HG03159 (cell line): Measurements from ENCODE around the gene TPM4.
"Not testable (repeated sequence)": the region's sequence is repeated elsewhere in the genome, so short reads cannot be mapped to it uniquely, and the experiment has no call there.

Experiments used
- ATAC-seq: cut with Tn5 transposase; IDR thresholded peaks from one replicate; pipeline ENCODE4 v1.9.1; 2021; ENCODE audit warnings: mild to moderate bottlenecking, moderate library complexity; ENCODE audit not compliant: unreplicated experiment

Gene TPM4

DNA sequence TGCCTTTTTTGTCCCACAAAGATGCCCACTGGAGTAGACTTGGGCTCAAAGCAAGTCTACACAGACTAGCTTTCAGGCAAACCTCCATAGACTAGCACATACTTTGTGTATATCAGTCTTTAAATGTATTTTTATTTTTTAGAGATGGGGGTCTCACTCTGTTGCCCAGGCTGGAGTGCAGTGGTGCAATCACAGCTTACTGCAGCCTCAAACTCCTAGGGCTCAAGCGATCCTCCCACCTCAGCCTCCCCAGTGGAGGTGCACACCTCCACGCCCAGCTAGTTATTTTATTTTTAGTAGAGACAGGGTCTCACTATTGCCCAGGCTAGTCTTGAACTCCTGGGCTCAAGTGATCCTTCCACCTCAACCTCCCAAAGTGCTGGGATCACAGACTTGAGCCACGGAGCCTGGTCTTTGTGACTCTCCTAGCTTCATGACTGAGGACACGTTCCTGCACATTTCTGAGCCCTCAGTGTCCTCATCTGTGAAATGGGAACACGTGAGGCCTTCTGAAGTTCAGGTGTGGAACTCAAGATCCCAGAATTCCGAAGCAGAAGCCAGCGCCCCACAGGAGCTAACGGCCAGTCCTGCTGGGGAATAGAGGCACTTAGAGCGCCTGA is 5.1 kb upstream of the TPM4 start:
- no peak for ATAC-seq

DNA sequence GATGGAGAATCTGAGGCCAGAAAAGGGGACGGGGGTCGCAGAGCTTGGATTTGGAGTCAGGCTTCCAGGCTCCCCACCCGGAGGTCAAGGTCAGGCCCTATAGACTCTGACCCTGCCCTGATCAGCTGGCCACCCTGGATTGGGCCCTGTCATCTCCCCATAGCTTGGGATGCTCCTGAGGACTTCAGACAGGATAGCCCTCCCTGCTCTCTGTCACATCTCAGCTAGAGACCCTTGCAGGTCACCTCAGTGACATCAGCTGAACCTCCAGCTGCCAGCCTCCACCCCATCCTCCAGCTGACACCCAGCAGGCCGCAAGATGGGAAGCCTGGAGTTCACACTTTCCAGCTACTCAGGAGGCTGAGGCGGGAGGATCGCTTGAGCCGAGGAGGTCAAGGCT is 2.8 kb upstream of the TPM4 start:
- ATAC-seq, result no peak

DNA sequence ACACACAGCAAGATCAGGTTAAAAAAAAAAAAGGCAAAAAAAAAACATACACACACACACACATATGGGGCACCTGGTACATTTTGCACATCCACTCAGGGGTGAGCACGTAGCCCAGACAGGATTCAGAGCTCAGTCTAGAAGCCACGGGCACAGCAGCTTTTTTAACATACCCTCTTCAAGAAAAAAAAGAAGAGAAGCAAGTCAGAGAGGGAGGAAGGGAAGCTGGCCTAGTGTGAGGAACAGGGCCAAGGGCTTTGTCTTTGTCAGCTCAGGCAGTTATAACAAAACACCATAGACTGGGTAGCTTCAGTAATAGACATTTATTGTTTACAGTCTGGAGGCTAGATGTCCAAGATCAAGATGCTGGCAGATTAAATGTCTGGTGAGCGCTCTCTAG is 2.3 kb upstream of the TPM4 start:
- ATAC-seq, result no peak

DNA sequence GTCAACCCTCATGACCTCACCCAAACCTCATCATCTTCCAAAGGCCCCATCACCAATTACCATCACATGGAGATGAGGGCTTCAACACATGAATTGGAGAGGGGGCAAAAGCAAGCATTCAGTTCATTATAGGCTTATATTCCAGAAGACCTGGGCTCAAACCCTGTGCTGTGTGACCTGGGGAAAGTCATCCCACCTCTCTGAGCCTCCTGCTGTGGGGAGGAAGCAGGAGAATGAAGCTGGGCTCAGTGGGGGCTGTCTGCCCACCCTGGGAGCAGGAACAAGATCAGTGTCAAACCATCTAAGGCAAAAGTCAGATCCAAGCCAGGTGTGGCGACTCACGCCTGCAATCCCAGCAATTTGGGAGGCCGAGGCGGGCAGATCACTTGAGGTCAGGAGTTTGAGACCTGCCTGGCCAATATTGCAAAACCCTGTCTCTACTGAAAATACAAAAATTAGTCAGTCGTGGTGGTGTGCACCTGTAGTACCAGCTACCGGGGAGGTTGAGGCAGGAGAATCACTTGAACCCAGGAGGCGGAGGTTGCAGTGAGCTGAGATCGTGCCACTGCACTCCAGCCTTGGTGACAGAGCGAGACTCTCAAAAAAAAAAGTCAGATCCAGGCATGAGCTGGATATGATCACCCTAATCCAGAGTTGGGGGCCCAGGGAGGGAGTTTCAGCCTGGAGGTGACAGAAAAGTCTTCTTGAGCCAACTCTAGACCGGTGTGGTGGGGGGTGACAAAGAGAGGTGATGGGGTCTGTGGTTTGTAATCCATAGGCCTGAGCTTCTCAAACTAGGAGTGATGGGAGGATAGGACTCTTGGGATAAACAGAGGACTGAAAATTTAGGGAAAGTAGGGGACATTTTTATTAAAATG is 1.6 kb upstream of the TPM4 start:
- ATAC-seq, result no peak

DNA sequence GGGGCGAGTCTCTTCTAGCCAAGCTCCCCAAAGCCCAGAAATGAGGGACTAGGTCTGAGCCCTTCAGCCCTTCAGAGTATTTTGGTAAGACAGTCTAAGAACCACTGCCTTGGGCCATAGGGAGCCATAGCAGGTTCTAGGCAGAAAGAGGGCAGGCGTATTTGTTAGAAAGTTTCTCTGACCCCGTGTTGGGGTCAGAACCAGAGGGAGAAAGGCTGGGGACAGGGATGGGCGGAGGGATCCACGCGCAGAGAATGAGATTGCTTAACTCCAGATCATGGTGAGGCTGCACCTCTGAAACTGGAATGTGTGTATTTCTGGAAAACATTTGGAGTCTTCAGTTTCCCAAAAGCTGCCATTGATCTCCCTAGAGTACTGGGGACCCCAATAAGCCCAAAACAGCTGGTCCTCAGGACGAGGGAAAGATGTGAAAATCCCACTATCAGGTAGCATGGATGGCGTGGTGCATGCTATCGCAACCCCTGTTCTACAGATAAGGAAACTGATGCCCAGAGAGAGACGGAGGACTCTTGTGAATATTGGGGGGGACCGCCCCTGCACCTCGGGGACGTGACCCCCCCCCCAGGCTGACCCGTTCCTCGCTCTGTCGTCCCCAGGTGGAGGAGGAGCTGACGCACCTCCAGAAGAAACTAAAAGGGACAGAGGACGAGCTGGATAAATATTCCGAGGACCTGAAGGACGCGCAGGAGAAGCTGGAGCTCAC is 703 bp upstream of the TPM4 start:
- ATAC-seq, result no peak

DNA sequence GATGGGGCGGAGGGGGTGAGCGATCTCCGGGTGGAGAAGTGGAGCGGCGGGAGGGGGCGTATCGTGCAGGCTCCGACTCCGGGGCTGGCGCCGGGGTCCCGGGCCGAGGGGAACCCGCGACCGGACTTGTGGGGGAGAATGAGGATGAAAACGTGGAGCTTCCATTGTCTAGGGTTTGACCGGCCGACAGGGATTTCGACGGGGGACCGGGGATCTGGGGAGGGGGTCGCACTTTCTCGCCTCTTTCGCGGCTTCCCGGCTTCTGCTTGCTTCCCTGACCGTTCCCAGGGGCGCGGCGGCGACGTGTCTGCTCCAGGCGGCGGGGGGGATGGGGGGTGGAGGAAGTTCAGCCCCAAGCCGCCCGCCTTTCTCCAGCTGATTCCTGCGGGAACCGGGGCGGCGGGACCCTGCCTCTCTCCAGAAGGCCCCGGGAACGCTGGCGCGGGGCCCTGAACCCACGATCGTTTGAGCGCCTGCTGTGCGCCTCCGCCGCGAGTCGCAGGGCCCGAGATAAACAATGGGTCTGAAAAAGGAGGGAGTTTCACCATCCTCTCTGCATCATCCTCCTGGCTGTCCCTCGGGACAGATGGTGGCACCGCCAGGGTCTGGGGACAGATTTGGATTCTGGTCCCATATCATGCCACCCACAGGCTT is 790 bp downstream of the TPM4 start:
- ATAC-seq, result no peak

DNA sequence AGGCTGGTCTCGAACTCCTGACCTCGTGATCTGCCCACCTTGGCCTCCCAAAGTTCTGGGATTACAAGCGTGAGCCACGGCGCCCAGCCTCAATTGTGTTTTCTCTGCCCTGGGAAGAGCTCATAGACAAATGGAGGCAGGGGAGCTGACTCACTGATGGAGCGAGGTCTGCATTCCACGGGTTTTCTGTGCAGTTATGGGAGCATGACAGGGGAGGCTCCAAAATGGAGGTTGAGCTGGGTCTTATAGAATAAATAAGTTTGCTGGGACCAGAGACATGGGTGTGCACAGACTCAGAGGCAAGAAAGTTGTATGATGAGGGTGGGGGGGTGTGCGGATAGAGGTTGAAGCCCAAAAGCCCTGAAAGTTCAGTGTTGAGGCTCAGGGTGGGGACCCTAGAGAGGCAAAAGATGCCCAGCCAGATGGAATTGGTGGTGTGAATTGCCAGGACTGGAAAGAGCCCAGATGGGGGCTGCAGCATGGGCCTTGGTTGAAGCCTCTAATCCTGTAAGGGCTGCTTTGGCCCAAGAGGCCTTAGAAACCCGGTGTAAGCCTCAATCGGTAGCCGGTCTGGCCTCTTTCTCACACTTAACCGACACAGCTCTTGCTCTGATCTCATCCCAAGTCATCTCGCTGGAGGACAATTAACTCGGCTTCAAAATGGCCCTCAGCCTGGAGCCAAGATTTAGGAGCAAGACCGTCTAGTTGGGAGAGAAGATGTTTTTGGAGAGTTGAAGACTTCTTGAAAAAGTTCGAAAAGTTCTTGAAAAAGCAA is 1.9 kb downstream of the TPM4 start:
- ATAC-seq, result no peak

DNA sequence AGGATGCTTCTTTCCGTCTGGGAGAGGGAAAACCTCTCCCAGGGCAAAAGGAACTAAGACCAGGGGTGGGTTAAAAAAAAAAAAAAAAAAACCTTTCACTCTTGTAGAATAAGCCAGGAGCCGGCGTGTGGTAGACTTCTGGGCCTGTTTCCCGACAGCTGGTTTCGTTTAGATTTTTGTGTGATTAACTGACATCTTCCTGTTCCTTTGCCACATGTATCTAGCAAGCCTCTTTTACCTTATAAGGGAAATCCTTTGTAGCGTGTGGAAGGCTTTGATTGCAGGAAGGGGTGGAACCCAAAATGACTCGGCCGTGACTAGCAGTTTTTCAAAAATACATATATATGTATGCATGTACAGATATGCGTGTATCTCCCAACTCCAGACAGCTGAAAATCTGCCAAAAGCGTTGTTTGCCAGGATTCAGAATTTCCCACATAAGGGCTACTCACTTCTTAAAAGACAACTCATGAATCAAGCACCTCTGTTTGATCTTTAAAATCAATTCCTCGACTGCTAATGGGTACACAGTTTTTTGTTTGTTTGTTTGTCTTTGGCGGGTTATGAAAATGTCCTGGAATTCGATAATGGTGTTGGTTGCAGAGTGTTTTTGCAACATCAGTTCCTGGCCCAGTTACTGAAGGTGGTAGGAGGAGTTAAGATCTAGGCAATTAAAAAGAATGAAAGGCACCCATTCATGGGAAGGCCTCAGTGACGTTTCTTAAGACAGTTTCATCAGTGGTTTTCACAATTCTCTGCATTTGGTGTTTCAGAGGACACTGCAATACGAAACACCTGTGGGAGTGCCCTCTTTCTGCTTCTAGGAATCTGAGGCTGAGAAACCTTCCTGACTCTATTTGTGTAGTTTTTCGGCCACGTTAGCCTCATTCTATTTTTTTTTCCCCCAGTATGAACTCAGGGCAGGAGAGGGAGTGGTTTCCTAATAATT is 2.7 kb downstream of the TPM4 start:
- ATAC-seq, result peak; percentile 51

DNA sequence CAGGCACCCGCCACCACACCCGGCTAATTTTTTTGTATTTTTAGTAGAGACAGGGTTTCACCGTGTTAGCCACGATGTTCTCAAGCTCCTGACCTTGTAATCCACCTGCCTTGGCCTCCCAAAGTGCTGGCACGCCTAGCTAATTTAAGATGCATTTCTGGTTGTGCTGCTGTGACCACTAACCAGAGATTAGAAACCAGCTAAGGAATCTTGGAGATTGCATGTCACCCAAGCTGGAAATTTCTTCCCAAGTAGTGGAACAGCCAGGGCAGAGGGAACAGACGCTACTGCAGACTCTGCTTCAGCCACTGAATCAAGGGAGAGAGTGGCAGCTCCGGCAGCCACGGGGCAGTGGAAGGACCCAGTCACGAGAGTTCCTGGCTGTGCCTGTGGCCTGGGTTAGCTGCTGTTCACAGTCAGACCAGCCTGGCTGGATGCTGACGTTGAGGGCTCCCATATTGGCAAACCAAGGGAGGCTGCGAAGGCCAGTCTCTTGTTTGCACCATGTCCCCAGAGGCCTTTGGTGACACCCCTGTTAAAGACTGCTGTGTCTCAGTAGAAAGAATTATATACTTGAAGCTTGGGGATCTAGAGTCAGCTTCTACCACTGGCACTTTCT is 7.9 kb downstream of the TPM4 start:
- ATAC-seq, result no peak

DNA sequence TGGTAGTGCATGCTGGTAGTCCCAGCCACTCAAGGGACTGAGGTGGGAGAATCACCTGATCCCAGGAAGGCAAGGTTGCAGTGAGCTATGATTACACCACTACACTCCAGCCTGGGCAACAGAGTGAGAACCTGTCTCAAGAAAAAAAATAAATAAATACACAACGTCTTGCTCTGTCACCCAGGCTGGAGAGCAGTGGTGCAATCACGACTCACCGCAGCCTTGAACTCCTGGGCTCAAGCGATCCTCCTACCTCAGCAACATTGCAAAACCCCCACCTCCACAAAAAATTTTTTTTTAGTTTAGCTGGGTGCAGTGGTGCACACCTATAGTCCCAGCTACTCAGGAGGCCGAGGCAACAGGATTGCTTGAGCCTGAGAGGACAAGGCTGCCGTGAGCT is 8.8 kb downstream of the TPM4 start:
- ATAC-seq, result no peak

DNA sequence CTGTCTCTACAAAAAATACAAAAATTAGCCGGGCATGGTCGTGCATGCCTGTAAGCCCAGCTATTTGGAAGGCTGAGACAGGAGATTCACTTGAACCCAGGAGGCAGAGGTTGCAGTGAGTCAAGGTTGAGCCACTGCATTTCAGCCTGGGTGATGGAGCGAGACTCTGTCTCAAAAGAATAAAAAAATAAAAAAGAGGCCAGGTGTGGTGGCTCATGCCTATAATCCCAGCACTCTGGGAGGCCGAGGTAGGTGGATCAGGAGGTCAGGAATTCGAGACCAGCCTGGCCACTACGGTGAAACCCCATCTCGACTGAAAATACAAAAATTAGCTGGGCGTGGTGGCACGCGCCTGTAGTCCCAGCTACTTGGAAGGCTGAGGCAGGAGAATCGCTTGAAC is 11.1 kb downstream of the TPM4 start:
- not testable (repeated sequence) for ATAC-seq

DNA sequence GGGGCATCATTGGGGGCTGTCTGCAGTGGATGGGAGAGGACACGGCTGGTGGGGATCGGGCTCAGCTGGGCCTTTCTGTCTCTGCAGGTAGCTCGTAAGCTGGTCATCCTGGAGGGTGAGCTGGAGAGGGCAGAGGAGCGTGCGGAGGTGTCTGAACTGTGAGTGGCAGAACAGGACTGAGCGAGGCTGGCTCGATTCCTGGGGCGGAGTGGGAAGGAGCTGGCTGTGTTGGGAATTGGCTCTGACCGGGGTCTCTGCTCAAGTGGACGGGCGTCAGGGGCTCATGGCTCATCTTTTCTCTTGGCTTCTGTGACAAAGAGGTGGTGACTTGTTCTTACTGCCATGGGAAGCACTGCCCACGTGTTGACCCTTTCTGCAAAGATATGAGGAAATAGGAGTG is 11.6 kb downstream of the TPM4 start:
- ATAC-seq, result no peak

DNA sequence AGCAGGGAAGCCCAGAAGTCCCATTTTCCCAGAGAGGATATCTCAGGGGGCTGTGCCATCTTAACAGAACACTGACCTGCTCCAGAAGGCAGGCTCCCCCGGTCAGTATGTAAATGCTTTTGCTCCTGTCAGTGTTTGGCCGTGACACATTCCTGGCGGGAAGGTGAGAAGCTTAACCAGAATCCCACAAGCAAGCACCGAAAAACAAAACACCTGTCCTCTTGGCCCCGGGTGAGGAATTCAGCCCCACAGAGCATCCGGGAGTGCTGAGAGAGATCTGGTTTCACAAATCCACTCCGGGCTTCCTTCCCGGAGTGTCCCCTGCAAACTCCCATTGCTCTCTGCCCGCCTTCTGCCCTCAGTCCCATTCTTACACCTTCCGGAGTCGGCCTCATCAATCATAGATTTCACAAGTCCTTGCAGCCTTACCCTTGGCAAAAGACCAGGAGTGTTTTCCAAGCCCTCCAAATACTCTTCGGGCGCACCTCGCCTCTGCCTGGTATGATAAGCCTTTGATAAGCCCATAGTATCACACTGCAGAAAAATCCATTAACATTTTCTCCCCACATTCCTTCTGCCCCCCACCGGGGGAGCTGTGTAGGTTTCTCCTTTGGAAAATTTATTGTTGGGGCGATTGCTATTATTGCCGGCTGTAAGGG is 12.2 kb downstream of the TPM4 start:
- no peak for ATAC-seq

DNA sequence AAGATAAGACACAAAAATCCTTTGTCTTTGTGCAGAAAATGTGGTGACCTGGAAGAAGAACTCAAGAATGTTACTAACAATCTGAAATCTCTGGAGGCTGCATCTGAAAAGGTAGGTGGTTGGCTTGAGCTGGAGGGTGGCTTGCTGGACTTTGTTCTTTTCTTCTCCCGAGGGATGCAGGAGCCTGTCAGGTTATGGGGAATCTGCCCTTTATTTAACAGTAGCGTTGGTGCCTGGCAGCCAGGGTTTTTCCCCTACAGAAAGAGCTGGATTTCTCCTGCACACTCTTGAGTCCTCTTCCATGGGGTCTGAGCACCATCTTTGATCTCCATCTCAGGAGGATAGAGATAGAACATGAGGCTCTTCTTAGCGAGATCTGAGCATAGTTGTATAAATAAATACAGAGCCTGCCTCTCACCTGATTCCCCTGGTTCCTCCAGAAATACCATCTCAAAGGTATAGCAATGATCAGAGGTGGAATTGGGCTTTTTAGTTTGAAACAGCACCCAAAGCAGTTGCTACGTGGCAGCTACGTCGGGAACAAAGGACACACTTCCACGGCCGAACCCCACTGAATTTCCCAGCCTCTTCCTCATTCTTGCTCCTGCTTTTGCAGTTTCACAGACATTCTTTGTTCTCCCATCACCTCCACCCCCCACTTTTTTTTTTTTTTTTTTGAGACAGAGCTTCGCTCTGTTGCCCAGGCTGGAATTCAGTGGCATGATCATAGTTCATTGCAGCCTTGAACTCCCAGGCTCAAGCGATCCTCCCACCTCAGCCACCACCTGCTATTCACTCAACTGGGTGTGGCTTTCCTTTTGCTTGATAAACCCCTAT is 12.9 kb downstream of the TPM4 start:
- ATAC-seq, result no peak

DNA sequence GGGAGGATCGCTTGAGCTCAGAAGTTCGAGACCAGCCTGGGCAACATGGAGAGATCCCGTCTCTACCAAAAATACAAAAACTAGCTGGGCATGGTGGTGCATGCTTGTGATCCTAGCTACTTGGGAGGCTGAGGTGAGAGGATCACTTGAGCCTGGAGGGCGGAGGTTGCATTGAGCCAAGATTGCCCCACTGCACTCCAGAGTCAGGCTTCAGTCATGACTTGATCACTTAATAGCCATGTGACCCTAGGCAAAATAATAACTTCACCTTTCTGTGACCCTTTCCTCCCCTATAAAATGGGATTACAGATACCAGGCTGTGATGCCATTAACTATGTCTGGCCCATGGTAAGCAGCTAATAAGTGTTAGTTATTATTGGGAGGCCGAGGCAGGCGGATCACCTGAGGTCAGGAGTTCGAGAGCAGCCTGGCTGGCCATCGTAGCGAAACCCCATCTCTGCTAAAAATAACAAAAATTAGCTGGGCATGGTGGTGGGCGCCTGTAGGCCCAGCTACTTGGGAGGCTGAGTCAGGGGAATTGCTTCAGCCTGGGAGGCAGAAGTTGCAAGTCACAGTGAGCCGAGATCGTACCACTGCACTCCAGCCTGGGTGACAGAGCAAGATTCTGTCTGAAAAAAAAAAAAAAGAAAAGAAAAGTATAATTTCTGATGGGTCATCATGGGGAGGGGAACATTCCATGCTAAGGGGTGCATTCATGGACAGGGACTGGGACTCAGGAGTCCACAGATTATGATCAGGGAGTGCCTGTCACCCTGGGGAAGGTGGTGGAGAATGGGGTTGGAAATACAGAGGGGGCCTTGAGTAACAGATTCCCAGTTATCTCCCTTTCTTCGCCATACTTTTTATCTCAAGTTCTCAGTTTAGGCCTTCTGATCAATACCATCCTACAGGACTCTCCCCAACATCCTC is 15.5 kb downstream of the TPM4 start:
- ATAC-seq, result no peak

DNA sequence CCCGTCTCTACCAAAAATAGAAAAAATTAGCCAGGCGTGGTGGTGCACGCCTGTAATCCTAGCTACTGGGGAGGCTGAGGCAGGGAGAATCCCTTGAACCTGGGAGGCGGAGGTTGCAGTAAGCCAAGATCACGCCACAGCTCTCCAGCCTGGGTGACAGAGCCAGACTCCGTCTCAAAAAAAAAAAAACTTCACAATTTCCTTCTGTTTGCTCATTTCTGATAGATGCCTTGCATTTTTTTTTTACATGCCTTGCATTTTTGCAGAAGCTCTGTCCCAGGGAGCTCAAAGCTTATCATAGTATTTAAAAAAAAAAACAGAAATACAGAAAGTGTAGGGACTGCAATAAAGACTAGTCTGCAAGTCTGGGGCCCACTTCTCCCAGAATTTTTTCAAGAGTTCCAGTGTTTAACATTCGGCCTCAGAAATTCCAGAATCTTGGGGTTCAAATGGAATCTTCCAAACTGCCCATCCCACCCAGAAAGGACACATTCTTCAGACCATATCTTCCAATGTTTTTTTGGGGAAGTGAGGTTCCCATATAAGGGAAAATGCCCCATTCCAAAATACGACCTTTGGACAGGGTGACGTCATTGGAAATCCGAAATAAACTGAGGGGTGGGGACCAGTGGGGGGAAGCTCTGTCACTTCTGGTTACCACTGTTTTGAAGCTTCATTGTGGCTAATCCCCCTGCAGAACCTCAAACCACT is 18.2 kb downstream of the TPM4 start:
- ATAC-seq, result no peak
